Non-pigmented ciliary epithelial cell (primary cell): ENCODE measurements around the gene GTPBP6.
"Not testable (repeated sequence)": the region's sequence is repeated elsewhere in the genome, so short reads cannot be mapped to it uniquely, and the experiment has no call there.

ENCODE experiments used
- DNase-seq: peaks from one replicate; pipeline ENCODE4 v3.0.0-alpha.2; 2010; ENCODE audit warnings: low read depth

GTPBP6 gene

DNA sequence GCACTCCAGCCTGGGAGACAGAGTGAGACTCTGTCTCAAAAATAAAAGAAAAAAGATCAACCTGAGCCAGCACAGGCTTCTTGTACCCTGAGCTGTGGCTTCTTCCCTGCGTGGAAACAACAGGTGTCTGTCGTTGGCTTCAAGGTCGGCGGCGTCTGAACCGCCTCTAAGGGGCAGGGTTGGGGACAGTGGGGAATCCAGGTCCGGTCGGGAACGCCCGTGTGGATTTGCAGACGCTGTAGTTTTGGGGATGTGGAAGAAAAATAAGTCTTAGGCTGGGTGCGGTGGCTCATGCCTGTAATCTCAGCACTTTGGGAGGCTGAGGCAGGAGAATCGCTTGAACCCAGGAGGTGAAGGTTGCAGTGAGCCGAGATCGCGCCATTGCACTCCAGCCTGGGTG lies 54.6 kb downstream of the GTPBP6 start:
- DNase-seq: not testable (repeated sequence)

DNA sequence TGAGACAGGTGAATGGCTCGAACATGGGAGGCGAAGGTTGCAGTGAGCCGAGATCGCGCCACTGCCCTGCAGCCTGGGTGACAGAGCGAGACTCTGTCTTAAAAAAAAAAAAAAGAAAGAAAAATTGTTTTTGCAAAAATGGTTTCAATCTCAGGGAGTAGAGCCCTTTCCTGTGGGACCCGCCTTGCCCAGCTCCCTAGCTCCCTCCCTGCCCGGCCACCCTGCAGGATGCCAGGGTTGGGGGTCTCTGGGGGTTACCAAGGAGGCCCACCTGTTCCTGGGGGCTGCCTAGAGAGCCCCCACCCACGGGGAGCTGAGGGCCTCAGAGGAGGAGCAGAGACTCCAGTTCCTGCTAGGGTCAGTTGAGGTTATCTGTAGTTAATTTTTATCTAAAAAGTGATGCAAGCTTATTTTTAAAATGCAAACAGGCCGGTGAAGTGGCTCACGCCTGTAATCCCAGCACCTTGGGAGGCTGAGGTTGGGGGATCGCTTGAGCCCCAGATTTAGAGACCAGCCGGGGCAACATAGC lies 56.2 kb downstream of the GTPBP6 start:
- no peak for DNase-seq

DNA sequence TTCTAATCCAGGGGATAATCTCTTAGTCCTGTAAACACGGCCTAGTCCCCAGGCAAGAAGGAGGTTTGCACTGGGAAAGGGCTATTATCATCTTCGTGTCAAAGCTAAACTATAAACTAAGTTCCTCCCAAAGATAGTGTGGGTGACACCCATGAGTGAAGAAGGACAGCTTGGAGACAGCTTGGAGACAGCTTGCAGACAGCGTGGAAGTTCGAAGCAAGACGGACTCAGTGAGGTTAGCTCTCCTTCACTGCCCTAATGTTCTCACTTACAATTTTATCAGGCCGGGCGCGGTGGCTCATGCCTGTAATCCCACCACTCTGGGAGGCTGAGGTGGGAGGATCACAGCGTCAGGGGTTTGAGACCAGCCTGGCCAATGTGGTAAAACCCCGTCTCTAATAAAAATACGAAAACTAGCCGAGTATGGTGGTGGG lies 56.7 kb downstream of the GTPBP6 start:
- DNase-seq: no peak

DNA sequence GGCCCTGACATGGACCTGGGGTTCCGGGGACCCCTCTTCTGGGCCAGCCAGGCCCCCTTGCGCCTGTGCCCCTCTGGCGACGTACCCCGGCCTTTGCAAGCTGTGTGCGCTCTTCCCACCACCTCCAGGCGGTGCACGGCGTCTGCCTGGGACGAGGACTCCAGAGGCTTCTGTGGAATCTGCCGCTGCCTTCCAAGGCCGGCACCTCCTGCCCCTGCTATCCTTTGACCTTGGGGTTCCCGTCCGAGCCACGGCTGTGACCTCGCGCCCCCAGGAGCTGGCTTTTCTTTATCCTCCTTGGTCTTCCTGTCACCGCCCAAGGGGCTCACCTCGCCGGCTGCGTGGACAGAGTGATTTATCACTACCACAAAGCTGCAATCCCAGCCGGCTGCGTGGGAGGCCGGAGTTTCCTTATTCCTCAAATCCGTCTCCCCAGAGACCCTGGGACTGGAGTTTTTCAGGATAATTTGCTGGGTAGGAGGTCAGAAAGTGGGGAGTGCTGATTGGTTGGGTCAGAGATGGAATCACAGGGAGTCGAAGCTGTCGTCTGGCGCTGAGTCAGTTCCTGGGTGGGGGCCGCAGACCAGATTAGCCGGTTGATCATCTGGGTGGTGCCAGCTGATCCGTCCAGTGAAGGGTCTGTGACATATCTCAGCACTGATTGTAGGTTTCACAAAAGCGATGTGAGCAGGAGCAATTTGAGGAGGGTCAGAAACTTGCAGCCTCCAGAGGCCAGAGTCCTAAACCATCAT lies 57.3 kb downstream of the GTPBP6 start:
- no peak for DNase-seq

DNA sequence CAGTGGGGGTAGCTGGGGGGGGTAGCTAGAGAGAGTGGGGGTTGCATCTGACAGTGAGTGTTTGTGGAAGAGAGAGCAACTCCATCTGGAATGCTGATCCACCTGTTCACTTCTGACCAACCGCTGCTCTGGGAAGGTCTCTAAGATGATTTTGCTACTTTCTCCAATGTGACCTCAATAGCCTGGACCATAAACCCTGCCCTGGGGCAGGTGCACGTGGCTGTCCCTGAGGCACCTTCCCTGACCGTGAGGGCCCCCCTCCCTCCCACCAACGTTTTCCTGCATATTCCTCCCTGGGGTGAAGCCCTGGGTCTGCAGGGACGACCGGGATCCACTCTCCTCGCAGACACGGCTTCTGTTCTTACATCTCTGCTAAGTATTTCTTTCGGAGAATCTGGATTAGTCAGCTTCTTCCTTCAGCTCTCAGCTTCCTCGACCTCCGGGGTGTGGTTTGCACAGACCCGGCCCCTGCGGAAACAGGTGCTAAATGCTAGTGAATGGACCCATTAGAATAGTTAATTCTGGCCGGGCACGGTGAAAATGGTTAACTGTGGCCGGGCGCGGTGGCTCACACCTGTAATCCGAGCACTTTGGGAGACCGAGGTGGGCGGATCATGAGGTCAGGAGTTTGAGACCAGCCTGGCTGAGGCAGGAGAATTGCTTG lies 58.8 kb downstream of the GTPBP6 start:
- DNase-seq: no peak

DNA sequence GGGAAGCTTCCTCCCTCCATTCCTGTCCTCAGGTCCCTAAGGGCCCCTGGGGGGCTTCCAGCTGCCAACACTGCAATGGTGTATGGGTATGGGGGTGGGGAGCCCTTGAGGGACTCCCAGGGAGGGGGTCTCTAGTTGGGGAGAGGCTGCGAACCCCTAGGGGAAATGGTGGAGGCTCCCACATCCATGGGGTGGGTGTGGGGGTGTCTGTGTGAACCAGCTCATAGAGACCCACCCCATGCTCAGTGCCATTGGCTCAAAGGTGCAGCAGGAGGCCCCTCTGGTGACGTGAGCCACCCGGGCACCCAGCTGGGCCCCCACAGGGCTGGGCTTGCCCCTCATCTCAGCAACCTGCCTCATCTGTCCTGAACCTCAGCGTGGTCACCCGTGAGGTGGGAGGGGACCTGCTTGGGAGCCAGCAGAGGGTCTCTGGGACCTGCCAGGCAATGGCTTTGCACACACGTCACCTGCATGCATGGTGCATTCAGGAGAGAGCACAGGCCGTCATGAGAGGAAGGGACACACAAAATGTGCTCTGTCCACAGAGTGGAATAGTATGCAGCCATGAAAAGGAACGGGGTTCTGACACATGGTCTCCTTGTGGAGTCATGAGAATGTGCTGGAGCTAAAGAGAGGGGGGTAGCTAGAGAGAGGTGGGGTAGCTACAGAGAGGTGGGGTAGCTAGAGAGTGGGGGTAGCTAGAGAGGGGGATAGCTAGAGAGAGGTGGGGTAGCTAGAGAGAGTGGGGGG lies 60.1 kb downstream of the GTPBP6 start:
- no peak for DNase-seq

DNA sequence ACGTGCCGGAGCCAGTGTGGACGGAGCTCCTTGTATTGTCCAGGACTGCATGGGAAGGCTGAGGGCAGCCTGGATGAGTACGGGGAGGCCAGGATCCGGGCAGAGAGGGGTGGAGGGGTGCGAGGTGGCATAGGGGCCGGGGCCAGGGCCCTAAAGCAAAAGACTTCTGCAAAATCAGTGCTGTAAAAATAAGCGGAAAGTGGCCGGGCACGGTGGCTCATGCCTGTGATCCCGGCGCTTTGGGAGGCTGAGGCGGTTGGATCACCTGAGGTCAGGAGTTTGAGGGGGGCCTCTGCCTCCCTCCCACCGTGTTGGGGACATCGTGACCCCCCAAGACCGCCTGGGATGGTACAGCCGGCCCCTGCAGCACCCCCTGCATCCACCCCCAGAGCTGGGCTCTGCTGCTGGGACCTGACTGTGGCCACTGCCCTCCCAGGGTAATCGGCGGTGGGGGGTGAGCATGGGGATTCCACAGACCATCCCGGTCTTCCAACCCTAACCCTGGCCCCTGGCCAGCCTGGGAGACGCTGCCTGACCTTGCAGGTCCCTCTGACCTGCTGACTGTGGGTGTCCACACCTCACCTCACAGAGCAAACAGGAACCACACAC lies 60.8 kb downstream of the GTPBP6 start:
- DNase-seq: no peak

DNA sequence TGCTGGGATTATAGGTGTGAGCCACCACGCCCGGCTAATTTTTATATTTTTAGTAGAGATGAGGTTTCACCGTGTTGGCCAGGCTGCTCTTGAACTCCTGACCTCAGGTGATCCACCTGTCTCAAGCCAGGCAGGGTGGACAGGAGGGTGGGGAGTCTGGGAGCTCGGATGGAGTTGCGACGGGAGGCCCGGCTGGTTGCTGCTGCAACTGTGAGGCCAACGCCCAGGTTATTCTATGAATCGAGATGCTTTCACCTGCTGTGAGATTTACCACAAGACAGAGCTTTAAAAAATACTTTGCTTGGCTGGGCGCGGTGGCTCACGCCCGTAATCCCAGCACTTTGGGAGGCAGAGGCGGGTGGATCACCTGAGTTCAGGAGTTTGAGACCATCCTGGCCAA lies 61.5 kb downstream of the GTPBP6 start:
- not testable (repeated sequence) for DNase-seq

DNA sequence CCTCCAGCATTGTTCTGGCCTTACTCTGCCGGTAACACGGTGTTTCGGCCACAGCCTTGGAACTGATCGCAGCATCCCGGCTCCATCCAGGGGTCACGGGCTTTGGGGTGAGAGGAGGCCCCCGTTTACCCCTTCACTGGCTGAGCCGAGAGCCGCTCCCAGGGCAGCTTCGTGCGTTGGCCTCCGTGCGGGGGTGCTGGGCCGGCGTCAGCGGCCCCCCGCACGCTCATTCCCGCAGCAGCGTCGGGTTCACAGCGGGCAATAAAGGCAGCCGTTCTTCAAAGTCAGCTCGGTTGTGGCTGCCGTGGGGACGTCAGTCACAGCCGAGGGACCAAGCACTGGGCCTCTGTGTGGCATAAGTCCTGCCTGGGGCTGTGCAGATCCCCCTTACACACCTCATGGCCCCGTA lies 62.7 kb downstream of the GTPBP6 start:
- DNase-seq: no peak
